ENCODE data around the gene RBM48.
"Not testable (repeated sequence)": the region's sequence is repeated elsewhere in the genome, so short reads cannot be mapped to it uniquely, and the experiment has no call there.

Gene RBM48

DNA sequence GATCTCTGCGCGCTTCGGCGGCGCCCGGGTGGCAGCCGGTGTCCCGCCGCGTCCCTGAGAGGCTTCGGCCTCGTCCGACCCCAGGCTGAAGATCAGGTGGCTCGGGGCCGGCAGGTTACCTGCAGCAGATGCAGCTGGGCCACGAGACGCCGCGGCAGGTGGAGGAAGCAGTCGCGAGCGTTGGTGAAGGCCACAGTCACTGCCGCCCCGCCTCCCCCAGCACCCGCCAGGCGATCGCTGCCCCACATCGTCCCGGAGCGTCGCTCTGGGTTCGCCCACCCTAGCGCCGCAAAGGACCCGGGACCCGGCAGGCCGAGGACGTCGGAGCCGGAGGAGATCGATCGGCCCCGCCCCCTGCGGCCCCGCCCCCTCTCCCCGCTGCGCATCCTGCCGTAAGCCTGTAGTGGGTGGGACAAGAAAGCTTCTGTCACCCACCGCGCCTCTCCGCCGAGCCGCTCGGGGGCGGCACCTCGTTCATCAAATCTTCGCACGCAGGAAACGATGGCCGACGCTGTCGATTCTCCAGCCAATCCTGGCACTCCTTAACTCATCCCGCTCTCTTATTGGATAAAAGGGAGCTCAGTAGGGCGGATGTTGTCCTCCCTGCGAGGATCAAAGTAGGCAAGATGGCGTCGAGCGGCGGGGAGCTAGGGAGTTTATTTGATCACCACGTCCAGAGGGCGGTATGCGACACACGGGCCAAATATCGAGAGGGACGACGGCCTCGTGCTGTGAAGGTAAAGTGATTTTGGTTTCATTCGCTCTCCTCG, at the start of gene RBM48, which contains the start of gene PEX1:
Gene RBM48, plus strand, starts transcription at position 608 of the 770 bp plus-strand sequence. Its CDS starts 19 bp downstream, at position 627.
Gene PEX1, minus strand, starts transcription at position 333 of the 770 bp plus-strand sequence. Its CDS starts 85 bp downstream, at position 248.
- H3K27ac ChIP-seq: peak within 1 kb of the TSS; percentile 79
- TF ChIP-seq, protein P1, sequence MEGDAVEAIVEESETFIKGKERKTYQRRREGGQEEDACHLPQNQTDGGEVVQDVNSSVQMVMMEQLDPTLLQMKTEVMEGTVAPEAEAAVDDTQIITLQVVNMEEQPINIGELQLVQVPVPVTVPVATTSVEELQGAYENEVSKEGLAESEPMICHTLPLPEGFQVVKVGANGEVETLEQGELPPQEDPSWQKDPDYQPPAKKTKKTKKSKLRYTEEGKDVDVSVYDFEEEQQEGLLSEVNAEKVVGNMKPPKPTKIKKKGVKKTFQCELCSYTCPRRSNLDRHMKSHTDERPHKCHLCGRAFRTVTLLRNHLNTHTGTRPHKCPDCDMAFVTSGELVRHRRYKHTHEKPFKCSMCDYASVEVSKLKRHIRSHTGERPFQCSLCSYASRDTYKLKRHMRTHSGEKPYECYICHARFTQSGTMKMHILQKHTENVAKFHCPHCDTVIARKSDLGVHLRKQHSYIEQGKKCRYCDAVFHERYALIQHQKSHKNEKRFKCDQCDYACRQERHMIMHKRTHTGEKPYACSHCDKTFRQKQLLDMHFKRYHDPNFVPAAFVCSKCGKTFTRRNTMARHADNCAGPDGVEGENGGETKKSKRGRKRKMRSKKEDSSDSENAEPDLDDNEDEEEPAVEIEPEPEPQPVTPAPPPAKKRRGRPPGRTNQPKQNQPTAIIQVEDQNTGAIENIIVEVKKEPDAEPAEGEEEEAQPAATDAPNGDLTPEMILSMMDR (IDR thresholded peaks at IDR 0.05): peak; percentile 85
- TF ChIP-seq ZFX (IDR thresholded peaks at IDR 0.05; ENCODE audit: borderline replicate concordance): no peak

DNA sequence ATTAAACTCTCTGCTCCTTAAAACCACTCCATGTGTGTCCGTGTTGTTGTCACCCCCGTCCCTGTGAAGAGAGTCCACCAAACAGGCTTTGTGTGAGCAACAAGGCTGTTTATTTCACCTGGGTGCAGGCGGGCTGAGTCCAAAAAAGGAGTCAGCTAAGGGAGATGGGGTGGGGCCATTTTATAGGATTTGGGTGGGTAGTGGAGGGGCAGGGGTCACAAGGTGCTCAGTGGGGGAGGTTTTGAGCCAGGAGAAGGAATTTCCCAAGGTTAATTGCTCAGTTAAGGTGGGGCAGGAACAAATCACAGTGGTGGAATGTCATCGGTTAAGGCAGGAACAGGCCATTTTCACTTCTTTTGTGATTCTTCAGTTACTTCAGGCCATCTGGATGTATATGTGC, 49.4 kb upstream of the RBM48 start:
- H3K27ac ChIP-seq: not testable (repeated sequence)

DNA sequence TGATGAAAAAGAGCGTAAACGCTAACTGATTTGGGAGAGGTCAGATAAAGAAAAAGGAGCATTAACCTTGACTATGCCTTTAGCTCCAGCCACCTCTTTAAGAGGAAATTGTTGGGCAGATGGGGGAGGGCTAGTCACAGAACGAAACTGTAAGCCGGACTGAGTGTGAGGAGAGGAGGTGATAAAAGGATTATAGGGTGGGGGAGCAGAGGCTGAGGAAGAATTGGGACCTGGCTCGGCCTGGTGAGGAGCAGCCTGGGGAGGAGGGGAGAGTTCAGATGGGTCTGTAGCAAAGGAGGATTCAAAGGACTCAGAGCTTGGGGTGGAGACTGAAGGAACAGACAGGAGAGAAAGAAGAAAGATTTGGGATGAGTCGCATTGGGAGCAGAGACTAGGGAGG, 45.0 kb upstream of the RBM48 start:
- not testable (repeated sequence) for H3K27ac ChIP-seq

DNA sequence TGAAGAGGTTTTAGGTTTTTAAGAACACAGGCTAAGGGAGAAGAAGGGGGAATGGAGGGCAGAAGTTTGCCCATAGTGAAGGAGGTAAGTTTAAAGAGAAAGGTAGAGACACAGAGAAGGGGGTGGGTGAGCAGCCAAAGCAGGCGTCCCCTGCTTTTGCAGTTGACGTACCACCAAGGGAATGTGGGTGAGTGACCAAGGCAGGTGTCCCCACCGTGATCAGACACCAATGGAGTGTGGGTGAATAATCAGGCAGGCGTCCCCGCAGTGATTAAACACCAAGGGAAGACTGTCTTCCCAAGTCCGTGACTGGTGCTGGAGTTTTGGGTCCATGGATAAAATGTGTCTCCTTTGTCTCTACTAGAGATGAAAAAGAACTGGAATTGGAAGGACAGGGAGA, 44.4 kb upstream of the RBM48 start:
- not testable (repeated sequence) for H3K27ac ChIP-seq

DNA sequence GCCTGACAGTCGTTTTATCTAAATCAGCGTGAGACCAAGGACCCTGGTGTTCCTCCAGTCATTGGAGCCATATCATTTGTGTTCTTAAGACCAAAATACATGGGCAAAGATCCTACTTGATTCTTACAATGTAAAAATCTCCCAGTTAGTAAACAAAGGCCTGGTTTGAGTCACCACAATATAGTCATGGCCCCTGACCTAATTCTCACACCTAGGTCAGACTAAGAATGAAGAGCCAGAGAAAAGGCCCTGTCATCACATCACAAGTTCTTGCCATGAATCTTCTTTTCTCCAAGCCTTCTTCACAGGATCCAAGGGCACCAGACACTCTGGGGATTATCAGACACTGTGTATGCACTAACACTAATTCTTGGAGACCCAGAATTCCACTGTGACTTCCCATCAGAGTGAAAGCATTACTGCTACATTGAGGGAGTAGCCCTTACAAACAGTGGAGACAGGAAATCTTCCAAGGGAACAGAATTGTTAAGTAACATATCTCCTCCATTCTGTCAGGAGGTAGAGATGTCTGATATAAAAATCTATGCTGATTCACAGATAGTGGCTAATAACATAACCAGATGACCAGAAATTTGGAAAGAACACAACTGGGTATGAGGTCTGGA, 43.2 kb upstream of the RBM48 start:
- TF ChIP-seq, protein P1 (IDR thresholded peaks at IDR 0.05): no peak

DNA sequence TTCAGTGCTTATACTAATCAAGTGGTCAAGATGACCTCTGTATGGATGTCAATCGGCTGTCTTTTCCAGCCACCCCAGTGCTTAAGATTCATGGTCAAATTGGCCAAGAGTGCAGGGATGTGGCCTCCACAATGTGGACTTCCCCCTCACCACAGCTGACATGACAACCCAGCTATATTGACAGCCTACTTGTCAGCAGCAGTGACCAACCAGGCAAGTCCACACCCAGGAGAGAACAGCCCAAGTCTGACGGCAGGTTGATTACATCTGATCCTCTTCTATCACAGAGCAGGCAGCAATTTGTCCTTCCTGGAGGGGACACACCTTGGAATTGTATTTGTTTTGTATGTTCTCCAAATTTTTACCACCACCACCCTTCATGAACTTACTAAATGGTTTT, 42.6 kb upstream of the RBM48 start:
- H3K27ac ChIP-seq: no peak overlapping the region
- TF ChIP-seq ZFX (IDR thresholded peaks at IDR 0.05; ENCODE audit: borderline replicate concordance): no peak
- TF ChIP-seq, protein P1 (IDR thresholded peaks at IDR 0.05): no peak

More for the DNA sequence above, 43.2 kb upstream of the RBM48 start:
- no peak overlapping the region for H3K27ac ChIP-seq

DNA sequence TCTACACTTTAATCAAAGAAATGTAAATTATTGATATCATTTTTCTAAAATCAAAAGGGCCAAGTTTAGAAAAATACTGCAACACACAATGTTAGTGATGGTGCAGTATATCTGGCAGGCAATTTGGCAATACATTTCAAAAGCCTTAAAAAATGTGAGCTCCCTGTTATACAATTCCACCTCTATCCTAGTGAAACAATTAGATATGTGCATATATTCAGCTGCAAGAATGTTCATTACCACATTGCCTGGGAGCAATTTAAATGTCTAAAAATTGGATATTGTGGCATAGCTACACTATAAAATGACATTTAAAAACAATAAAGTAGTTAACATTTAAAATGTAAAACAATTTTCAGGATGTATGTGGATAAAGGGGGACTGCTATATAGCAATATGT, 40.8 kb upstream of the RBM48 start:
- H3K27ac ChIP-seq: no peak overlapping the region
- no peak for TF ChIP-seq ZFX (IDR thresholded peaks at IDR 0.05; ENCODE audit: borderline replicate concordance)
- TF ChIP-seq, protein P1 (IDR thresholded peaks at IDR 0.05): no peak

DNA sequence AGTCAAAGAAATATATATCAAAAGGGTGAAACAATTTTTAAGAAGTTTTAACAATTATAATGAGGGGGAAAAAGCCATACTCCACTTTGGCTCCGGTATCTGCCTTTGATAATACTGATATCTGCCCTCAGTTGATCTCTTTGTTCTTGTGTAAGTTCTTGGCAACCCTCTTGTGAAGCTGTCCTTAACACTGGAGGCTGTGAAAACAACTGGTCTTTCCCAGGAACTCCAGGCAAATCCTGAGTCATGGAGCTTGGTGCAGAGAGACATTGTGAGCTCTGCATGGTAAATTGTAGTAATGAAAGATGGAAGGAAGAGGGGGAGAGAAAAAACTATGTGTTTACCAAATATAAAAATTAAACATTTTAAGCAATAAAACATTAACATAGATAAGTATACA, 39.0 kb upstream of the RBM48 start:
- H3K27ac ChIP-seq: no peak overlapping the region
- TF ChIP-seq ZFX (IDR thresholded peaks at IDR 0.05; ENCODE audit: borderline replicate concordance): no peak
- TF ChIP-seq, protein P1 (IDR thresholded peaks at IDR 0.05): no peak

DNA sequence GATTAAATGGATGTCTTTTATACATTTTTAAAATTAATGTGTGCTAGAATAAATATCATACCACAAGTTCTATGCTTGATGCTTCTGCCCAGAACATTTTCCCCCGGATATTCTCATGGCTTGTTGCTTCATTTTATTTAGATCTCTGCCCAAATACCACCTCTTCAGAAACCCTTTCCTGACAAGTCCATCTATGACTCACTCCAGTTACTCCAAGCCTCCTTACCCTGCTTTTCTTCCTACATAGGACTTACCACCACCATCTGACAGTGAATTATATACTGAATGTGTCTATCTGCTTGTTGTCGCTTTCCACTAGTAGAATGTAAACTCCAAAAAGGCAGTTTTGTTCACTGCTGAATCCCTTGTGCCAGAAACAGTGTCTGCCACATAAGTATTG, 31.7 kb upstream of the RBM48 start:
- no peak overlapping the region for H3K27ac ChIP-seq
- TF ChIP-seq ZFX (IDR thresholded peaks at IDR 0.05; ENCODE audit: borderline replicate concordance): no peak
- TF ChIP-seq, protein P1 (IDR thresholded peaks at IDR 0.05): no peak

Data from 22Rv1 (cell line).